Heart right ventricle (tissue), 16 donors: Measurements from ENCODE around the gene NCAPG. TPM values are rescaled to one million over a fixed set of nuclear protein-coding genes. Genes with fewer than 3 reads are reported as not detected.

ENCODE experiments used
- ATAC-seq, 8 donors: fragments of 200-7000 bp; cut with Tn5 transposase; one replicate each; pipeline ENCODE4 v1.9.1; 2020; ENCODE audit warnings: mild to moderate bottlenecking in 8 of 8, moderate library complexity in 8 of 8, moderate number of reproducible peaks in 1 of 8
- DNase-seq, 2 donors: peaks; one replicate each; pipeline ENCODE4 v3.0.0-alpha.2; 2020
- H3K27ac ChIP-seq, 10 donors: fragments of 200-600 bp; sonication (generic) in 2 of 10; one replicate each; pipeline versions ENCODE4 v1.5.0 to v1.8.0; 2020 to 2022; ENCODE audit warnings: mild to moderate bottlenecking in 3 of 10
- H3K27me3 ChIP-seq, 7 donors: fragments of 200-600 bp; one replicate each; pipeline ENCODE4 v1.8.0; 2021 to 2022; ENCODE audit warnings: mild to moderate bottlenecking in 2 of 7
- H3K36me3 ChIP-seq, 9 donors: fragments of 200-600 bp; sonication (generic) in 1 of 9; one replicate each; pipeline versions ENCODE4 v1.5.0 to v1.8.0; 2020 to 2022; ENCODE audit warnings: mild to moderate bottlenecking in 2 of 9
- H3K4me1 ChIP-seq, 9 donors: fragments of 200-600 bp; sonication (generic) in 1 of 9; one replicate each; pipeline versions ENCODE4 v1.5.0 to v1.8.0; 2020 to 2022; ENCODE audit warnings: mild to moderate bottlenecking in 4 of 9
- H3K4me3 ChIP-seq, 10 donors: fragments of 200-600 bp; sonication (generic) in 2 of 10; one replicate each; pipeline versions ENCODE4 v1.5.0 to v1.8.0; 2020 to 2022; ENCODE audit warnings: mild to moderate bottlenecking in 7 of 10, moderate library complexity in 2 of 10
- H3K9me3 ChIP-seq, 11 donors: fragments of 200-600 bp in 10 of 11; sonication (generic) in 2 of 11; one replicate each; pipeline versions ENCODE4 v1.5.0 to v1.8.0; 2013 to 2022; ENCODE audit warnings: mild to moderate bottlenecking in 2 of 11, control low read depth in 1 of 11, moderate library complexity in 1 of 11
- CTCF ChIP-seq, 9 donors: fragments of 200-600 bp; sonication (generic) in 2 of 9; IDR thresholded peaks; one replicate each; pipeline versions ENCODE4 v1.5.0 to v1.8.0; 2021 to 2022; ENCODE audit warnings: antibody characterized with exemption in 9 of 9, mild to moderate bottlenecking in 5 of 9, moderate library complexity in 1 of 9
- WGBS, 2 donors: extraction: QIAGEN DNeasy Blood & Tissue Kit; methylation state at CpG; one replicate each; pipeline ENCODE4 v1.1.7; 2013; ENCODE audit warnings: inconsistent platforms in 1 of 2; 5-methylcytosine and 5-hydroxymethylcytosine counted together
- intact Hi-C, 10 donors: fragments of 100-400 bp; cut with DNase I; formaldehyde crosslinking; loops; one replicate each; pipeline versions ENCODE4 v1.11.1 to v1.14.2; 2022
- polyA plus RNA-seq, 2 donors: library from polyadenylated mRNA; stranded (reverse); fragments of 200-250 nt; gene quantifications; one replicate each; pipeline ENCODE4 v1.2.3, GENCODE V29; 2013
- total RNA-seq, 10 donors: library from RNA; stranded (reverse); fragmentation: NEBNext Ultra II Directional in 3 of 10; extraction: Animal tissue kit (Norgen Biotek cat#: 25700) in 3 of 10; gene quantifications; one replicate each; pipeline versions ENCODE4 v1.2.1 to v1.2.4, GENCODE V29; 2021 to 2023
- donor health status: Arrhythmogenic right ventricular cardiomyopathy.
- donor health status: ischemic (EF 13 %, LVEDD 7.1; RV severe dilation, severe dysfunction).
- donor health status: healthy with polysubstance abuse.
- donor health status: DM: no; HTN: yes; CAD: no.
- donor health status: DM: no; HTN: no; CAD: no.
- donor health status: ischemic (EF 25% LVEDD 6.9; RV normal size, moderate dysfunction).
- donor health status: ischemic (EF 25% LVEDD 5.7; RV mildly dilated, moderate dysfunction).
- donor health status: healthy.
- donor health status: DM: yes; HTN: yes; CAD: no.
- donor health status: Ischemic cardiomyopathy.
- donor health status: ischemic (EF 35%, LVEDD 5.7; RV mildly dilated, moderate dysfunction).
- donor health status: nonischemic (EF 11% LVEDD 7.7; RV severe dilation, severe dysfunction).
- donor health status: DM: yes; HTN: yes; CAD: no.
- donor health status: PGD.
- donor health status: ischemic (EF 29% LVEDD 5.4; RV normal size, mild dysfunction).
- donor health status: nonischemic (EF 23%, LVEDD 6.1; RV moderate dilation, normal function).

Gene NCAPG
- total and polyA plus RNA-seq, 12 donors = 0.08 to 3.6 (median 0.29) TPM

DNA sequence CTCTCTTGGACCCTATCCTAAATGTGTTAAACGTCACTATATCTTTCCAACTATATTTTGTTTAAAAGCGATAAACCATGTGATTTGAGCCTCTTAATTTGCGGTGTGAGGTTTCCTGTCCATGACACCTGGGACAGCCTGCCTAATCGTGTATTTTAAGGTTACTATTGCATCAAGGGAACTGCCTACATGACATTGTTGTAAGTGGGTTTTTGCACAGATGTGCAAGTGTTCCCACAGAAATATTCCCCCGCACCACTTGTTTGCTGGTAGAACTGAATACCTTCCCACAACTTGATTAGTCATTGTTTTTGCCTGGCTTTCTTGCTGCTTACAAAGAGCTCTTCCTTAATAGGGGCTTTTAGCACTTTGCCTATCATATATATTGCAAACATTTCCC, 24.2 kb upstream of the NCAPG start:
- Histone ChIP-seq H3K36me3 (peaks cover 0 to 5% (median 0%) of the 10 kb centered on the region in 9 donors), H3K27ac (no peak overlapping the region), H3K4me3 (no peak overlapping the region), H3K27me3 (peaks cover 0 to 17% (median 4%) of the 10 kb centered on the region in 7 donors), H3K4me1 (peaks cover 0 to 6% (median 2%) of the 10 kb centered on the region in 9 donors), H3K9me3 (peaks cover 0 to 4% (median 0%) of the 10 kb centered on the region in 11 donors)
- TF ChIP-seq CTCF (IDR thresholded peaks at IDR 0.05) = no peak
- DNase-seq (no peak), ATAC-seq (no peak)
- 75 to 76% methylated on average over 5 of the region's 5 CpGs for WGBS, 2 donors
- intact Hi-C loops = no loop called here

DNA sequence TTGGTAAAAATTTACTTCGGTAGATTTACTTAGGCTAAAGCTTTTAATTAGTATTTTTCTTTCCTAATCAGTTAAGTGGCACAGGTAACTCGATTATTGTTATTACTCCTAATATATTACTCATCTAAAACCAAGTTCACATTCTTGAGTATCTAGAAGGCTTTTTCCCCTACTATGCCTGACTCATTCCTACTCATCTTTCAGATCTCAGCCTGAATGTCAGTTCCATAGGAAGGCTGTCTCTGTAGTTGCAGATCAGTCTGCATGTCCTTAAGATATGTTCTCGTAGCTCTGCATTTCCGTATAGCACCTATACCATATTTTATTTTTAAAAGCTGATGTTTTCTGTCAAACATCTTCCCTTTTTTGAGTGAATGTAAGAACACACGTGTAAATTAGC, 23.5 kb upstream of the NCAPG start:
- peaks cover 0 to 10% (median 0%) of the 10 kb centered on the region in 11 donors for H3K9me3 ChIP-seq
- peaks cover 0 to 9% (median 0%) of the 10 kb centered on the region in 7 donors for H3K27me3 ChIP-seq
- no peak for TF ChIP-seq CTCF (IDR thresholded peaks at IDR 0.05)
- 82 to 84% methylated on average over 5 of the region's 5 CpGs for WGBS, 2 donors
- H3K27ac ChIP-seq = no peak overlapping the region
- no peaks in the 10 kb centered on the region for H3K4me1 ChIP-seq
- intact Hi-C loops = no loop called here
- H3K4me3 ChIP-seq = no peak overlapping the region
- no peak for ATAC-seq
- H3K36me3 ChIP-seq = peaks cover 0 to 11% (median 0%) of the 10 kb centered on the region in 9 donors
- DNase-seq = no peak

DNA sequence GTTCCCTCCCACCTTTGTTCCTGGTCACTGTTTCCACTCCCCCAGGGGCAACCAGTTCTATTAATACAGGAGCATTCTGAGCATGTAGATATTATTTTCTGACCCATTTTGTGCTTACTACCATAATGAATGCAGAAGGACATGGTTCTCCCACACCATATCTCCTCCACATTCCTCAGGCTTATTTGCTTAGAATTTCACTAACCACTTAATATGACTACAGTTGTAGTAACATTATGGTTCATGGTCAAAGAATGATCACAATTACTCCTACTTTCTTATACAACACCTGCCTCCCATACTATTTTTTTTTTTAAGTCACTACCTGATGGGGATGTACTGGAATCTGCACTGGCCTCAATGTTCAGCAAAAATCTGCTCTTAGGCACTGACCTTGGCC, 21.8 kb upstream of the NCAPG start:
- no peak overlapping the region for H3K27ac ChIP-seq
- intact Hi-C loops = no loop called here
- peaks cover 0 to 23% (median 0%) of the 10 kb centered on the region in 9 donors for H3K36me3 ChIP-seq
- ATAC-seq (no peak), DNase-seq (no peak)
- H3K4me1 ChIP-seq = no peaks in the 10 kb centered on the region
- no peaks in the 10 kb centered on the region for H3K27me3 ChIP-seq
- no peak for TF ChIP-seq CTCF (IDR thresholded peaks at IDR 0.05)
- peaks cover 0 to 10% (median 0%) of the 10 kb centered on the region in 11 donors for H3K9me3 ChIP-seq
- H3K4me3 ChIP-seq = no peak overlapping the region

- WGBS, 2 donors = 63 to 71% methylated on average over 1 of the region's 1 CpG
- no peak for ATAC-seq
- Histone ChIP-seq H3K36me3 (peaks cover 0 to 53% (median 2%) of the 10 kb centered on the region in 9 donors), H3K27ac (no peak overlapping the region), H3K4me1 (peaks cover 0 to 3% (median 0%) of the 10 kb centered on the region in 9 donors), H3K4me3 (no peak overlapping the region), H3K9me3 (peaks cover 0 to 10% (median 0%) of the 10 kb centered on the region in 11 donors), H3K27me3 (no peaks in the 10 kb centered on the region)
- DNase-seq = no peak
- intact Hi-C loops = no loop called here
- TF ChIP-seq CTCF (IDR thresholded peaks at IDR 0.05) = no peak
Observed at GRCh38 chr4:17794730-17795129, 16.0 kb upstream of the NCAPG start.
